Kidney tubule cell (primary cell): ENCODE data around the gene C15orf39.
"Not testable (repeated sequence)": the region's sequence is repeated elsewhere in the genome, so short reads cannot be mapped to it uniquely, and the experiment has no call there.

ENCODE experiments used
- DNase-seq: peaks from one replicate; pipeline ENCODE4 v3.0.0-alpha.2; 2018; ENCODE audit warnings: low spot score

C15orf39 gene

GRCh38 chr15:75212200-75212858 lies 10.6 kb downstream of the C15orf39 start:
- DNase-seq, result no peak

GRCh38 chr15:75213212-75213767 lies 11.6 kb downstream of the C15orf39 start:
- no peak for DNase-seq

DNA sequence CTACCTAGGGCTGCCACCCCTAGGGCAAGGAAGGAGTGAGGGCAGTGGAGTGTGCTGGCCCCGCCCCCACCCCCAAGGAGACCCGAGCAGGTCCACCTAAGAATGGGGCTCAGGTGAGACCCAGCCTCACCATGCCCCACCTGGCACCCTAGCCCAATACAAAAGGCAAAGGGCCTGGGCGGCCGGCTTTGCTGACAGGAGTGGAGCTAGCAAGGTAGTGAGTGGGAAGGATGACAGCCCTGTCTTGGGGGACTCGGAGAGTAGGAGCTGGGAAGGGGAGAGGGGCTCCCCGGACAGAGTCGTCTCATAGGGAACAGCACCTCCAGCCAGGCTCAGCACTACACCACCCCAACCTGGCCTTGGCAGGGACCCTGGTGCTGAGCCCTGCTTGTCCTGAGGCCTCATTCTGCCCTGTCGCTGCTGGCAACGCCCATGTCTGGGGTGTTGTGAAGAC lies 12.1 kb downstream of the C15orf39 start:
- no peak for DNase-seq

- no peak for DNase-seq
Measured at GRCh38 chr15:75214293-75215096, 12.8 kb downstream of the C15orf39 start.

DNA sequence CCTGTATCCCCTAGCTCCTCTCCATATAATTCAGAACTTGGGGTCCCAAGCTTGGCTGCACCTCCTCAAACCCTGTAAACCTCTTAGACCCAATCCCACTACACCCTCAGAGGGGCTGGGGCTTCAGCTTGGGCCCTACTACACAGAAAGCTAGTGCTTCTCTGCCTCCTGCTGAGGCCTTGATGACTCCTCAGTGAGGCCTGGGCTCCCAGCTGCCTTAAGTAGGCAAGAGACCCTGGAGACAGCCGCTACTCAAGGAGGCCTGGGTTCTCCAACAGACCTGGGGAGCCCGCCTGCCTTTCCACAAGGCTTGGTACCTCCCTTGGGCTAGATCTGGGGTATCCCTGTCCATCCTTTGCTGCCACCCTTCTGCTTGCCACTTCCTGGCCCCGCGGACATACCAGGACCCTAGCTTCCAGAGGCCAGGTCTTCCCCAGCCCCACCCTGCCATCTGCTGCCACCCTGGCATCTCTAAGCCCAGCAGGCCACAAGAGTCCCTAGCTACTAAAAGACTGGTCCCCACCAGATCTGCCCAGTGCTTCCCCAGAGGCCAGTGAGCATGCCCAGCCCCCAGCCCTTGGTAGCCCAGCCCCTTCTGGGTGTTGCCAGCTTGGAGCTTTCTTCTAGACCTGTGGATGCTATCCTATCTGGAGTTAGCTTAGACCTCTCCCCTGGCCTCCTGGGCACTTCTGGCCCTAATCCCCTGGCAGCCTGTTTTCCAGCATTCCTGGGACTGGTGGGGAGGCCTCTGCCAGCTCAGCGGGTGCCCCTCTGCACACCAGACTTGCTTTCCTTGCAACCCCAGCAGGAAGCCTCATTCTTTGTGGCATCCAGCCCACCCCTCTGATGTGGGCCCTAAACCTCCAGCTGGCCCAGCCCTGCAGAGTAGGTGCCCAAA lies 13.7 kb downstream of the C15orf39 start:
- DNase-seq, result no peak

GRCh38 chr15:75217012-75217411 lies 15.3 kb downstream of the C15orf39 start:
- DNase-seq, result no peak

GRCh38 chr15:75217574-75217973 lies 15.9 kb downstream of the C15orf39 start:
- DNase-seq, result not testable (repeated sequence)

- peak; percentile 52 for DNase-seq
Measured at GRCh38 chr15:75219507-75219929, 17.8 kb downstream of the C15orf39 start.

DNA sequence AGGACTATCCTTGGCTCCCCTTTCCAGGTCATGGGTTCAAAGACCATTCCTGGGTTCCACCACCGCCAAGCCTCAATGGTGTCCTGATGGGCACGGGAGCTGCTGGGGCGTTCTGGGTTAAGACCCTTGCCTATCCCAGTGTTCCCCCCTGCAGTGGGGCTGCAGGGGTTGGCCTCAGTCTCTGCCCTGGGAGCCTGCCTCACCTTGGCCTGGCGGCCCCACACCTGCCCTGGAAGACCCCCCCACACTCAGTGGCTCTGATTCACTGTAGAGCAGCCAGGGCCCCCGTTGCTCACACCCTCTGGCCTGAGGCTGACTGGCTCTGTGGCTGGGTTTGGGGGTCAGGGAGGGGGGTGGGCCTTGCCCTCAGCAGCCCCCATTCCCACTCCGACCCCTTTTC lies 22.0 kb downstream of the C15orf39 start:
- no peak for DNase-seq

DNA sequence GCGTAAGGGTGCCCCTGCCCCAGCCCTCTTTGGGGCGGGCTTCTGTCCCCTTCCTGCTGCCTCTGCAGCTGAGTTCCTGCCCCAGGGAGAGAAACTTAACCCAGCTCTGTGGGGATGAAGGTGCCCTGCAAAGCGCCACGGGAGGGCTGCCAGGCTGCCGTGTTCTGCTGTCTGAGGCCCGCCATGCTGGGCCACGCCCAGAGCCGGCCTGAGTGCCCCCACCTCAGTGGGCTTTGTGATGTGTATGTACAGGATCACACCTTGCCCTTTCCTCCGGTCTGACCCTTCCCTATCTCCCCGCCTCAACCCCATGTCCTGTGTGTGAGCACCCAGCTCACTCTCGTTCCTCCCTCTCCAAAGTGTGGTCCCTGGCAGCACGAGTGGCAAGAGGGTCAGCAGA lies 22.6 kb downstream of the C15orf39 start:
- DNase-seq, result no peak

GRCh38 chr15:75225102-75225836 lies 23.6 kb downstream of the C15orf39 start:
- DNase-seq, result not testable (repeated sequence)

DNA sequence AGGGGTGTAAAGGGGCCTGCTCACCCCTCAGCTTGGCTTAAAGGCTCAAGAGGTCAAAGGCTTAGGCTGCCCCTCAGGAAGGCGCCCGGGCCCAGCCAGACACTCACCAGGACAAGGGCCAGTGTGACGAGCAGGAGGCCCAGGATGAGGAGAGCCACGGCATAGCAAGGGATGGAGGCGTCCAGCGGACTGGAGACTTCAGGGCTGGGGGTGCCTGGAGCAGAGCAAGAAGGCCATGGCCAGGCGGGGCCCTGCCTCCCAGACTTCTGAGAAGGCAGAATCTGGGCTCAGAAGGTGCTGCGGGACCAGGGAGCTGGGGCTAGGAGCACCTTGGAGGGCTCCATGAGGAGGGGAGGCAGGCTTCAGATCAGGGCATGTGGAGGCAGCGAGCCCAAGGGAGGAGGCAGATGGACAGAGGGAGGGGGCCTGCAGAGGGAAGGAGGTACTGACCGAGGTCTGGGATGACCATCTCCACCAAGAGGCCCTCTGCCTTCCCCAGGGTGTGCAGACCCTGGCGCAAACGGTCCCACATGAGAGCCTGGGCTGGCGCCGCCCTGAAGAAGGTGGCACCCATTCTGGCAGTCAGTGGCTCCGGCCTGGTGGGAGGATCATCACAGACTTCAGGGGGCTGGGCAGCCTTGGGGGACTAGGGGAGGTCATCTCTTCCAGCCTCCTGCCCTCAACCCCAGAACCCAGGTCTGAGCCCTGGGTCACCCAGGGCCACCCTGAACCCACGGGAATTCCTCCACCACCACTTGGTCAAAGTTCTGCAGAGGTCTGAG lies 24.5 kb downstream of the C15orf39 start:
- DNase-seq, result no peak

DNA sequence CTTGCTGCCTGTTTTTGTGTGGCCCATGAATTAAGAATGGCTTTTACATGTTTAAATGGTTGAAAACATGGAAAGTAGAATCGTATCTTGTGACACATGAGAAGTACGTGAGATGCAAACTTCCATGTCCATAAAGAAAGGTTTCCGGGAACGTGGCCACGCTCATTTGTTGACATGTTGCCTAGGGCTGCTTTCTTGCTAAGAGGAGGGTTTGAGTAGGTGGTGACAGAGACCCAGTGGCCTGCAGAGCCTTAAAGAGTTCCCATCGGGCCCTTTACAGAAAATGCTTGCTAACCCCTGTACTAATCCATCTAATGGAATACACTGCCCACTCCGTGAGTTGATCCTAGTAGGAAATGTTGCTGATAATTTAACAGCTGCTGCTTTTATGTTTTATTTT lies 25.4 kb downstream of the C15orf39 start:
- DNase-seq, result not testable (repeated sequence)

DNA sequence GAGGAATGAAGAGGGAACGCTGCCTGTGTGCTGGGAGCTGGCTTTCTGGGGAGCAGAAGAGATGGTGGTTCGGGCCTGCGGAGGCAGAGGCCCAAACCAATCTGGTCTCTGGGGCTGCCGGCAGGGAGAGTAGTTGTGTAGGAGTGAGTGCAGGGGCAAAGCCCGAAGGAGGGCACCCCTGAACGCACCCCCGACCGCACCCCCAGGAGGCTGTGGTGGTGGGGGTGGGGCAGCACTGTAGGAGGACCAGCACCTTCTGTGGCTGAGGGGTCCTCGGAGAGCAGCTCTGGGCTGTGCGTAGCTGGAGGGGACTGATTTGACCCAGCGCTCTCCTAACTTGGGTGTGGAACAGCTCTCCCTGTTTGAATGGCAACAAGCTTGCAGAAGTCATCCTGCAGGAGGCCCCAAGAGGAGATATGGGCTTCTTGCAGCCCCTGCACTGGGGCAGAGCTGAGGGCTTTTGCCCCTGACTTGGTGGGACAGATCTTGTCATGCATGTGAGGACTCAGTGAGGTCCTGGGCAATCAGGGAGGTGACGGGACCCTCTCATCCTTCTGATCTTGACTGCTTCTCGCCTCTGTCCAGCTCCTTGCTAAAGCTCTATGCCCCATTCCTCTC lies 26.1 kb downstream of the C15orf39 start:
- no peak for DNase-seq

GRCh38 chr15:75228787-75229186 lies 27.1 kb downstream of the C15orf39 start:
- DNase-seq, result no peak

DNA sequence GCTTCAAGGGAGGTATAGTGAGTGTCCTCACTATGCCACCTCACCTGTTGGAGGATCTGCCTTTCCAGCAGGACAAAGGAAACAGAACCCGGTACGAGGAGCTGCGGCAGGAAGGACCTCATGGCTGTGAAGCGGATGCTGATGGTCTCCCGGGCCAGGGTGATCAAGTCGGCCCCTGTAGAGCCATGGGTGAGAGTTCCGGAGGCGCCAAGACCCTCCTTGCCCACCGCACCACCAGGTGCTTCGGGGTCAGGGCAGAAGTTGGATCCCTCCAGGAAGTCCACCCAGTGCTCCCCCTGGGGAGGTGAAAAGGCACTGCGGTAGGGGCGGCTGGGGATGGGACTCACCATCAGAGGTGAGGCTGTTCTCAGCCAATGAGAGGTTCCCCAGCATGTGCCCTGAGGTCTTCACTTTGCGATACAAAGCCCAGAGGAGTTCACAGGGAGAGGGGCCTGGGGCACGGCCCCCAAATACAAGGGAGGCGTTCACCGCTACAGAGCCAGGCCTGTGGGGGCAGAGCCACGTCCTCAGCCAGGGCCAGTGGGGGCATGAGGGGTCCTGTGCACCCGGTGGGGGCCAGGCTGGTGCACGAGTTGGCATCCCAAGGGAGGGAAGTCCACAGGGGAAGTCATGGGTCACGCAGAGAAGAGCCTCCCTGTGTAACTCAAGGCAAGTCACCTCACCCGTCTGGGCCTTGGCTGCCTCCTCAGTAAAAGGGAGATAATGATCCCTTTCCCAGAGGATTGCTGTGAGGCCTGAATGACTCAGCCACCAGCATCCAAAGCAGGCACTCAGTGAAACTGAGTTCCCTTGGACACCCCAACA lies 27.7 kb downstream of the C15orf39 start:
- DNase-seq, result no peak

- DNase-seq, result no peak
Measured at GRCh38 chr15:75230016-75230343, 28.3 kb downstream of the C15orf39 start.

- no peak for DNase-seq
Measured at GRCh38 chr15:75230551-75231371, 29.1 kb downstream of the C15orf39 start.
